ENCODE measurements around the gene F8. TPM values are rescaled to one million over a fixed set of nuclear protein-coding genes. Genes with fewer than 3 reads are reported as not detected.

Gene F8
- total RNA-seq, 2 donors from 2014 or later: 5.5 to 6.0 TPM

DNA sequence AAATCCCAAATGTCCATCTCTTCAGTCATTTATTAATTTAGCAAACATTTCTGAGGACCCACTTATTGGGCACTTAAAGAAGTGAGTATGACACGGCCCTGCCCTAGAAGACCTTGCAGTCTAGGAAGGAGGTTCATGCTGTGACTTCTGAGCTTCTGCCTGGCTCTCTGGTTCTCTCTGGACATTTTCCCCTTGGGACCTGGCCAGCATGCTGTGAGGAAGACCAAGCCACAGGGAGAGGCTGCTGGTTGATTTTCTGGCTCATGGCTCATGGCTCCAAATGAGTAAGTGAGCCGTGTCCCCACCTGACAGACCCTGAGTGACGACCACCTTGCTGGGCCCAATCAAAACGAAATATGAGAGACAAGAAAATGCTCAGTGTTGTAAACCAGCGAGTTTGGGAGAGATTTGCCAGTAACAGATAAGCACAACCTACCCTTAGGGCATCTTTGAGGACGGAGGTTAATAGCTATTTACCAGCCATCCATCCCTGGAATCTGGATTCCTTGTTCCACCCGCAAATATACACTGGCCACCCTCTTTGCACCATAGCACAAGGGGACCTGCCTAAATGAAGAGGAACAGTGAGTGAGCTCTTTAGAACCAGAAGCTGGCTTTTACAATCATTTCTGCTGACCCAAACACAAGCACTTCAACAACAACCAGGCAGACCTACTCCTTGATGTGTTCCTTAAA lies 218.1 kb downstream of the F8 start:
- H3K27ac ChIP-seq (ENCODE audit: low read depth, low read length): no peak overlapping the region
- H3K27me3 Mint-ChIP-seq (ENCODE audit: insufficient read depth): peaks cover 17% of the 10 kb centered on the region
- no peaks in the 10 kb centered on the region for H3K36me3 Mint-ChIP-seq (ENCODE audit: low read depth)

GRCh38 chrX:154802947-154803346 lies 219.6 kb downstream of the F8 start:
- H3K27ac ChIP-seq (ENCODE audit: low read depth, low read length): no peak overlapping the region
- DNase-seq: no peak
- TF ChIP-seq, protein P1, sequence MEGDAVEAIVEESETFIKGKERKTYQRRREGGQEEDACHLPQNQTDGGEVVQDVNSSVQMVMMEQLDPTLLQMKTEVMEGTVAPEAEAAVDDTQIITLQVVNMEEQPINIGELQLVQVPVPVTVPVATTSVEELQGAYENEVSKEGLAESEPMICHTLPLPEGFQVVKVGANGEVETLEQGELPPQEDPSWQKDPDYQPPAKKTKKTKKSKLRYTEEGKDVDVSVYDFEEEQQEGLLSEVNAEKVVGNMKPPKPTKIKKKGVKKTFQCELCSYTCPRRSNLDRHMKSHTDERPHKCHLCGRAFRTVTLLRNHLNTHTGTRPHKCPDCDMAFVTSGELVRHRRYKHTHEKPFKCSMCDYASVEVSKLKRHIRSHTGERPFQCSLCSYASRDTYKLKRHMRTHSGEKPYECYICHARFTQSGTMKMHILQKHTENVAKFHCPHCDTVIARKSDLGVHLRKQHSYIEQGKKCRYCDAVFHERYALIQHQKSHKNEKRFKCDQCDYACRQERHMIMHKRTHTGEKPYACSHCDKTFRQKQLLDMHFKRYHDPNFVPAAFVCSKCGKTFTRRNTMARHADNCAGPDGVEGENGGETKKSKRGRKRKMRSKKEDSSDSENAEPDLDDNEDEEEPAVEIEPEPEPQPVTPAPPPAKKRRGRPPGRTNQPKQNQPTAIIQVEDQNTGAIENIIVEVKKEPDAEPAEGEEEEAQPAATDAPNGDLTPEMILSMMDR (conservative IDR thresholded peaks at IDR 0.05): no peak

More for the DNA sequence above, 218.1 kb downstream of the F8 start:
- peak overlapping the region; percentile 63 for H3K4me3 Mint-ChIP-seq
- peaks cover 7% of the 10 kb centered on the region for H3K4me1 ChIP-seq (ENCODE audit: control insufficient read depth, insufficient read depth, low read length)
- peaks cover 58% of the 10 kb centered on the region for H3K9me3 Mint-ChIP-seq
- peaks cover 26% of the 10 kb centered on the region for H3K4me1 Mint-ChIP-seq
- no peak overlapping the region for H3K27ac Mint-ChIP-seq
- peak overlapping the region; percentile 82 for H3K4me3 ChIP-seq (ENCODE audit: low read length)
- no peak for DNase-seq
- H3K36me3 ChIP-seq (ENCODE audit: control insufficient read depth, insufficient read depth, low read length): no peaks in the 10 kb centered on the region
- 60% methylated on average over 7 of the region's 7 CpGs; no CpG with 5 or more reads in 1 of the 2 experiments for WGBS, 2 experiments (ENCODE audit: insufficient coverage in 1 of 2, insufficient read length in 1 of 2)
- TF ChIP-seq, protein P1 (conservative IDR thresholded peaks at IDR 0.05): no peak
- peak overlapping the region; percentile 11 for H3K9ac ChIP-seq (ENCODE audit: extremely low read depth, low read length, poor library complexity, severe bottlenecking)
- H3K27me3 ChIP-seq (ENCODE audit: control insufficient read depth, insufficient read depth, low read length, poor library complexity, severe bottlenecking): no peaks in the 10 kb centered on the region
- peaks cover 11% of the 10 kb centered on the region for H3K9me3 ChIP-seq (ENCODE audit: control insufficient read depth, low read length)

GRCh38 chrX:154800478-154801210 lies 221.9 kb downstream of the F8 start:
- Mint-ChIP-seq H3K4me1 (peaks cover 30% of the 10 kb centered on the region), H3K9me3 (peaks cover 35% of the 10 kb centered on the region), H3K4me3 (no peak overlapping the region), H3K27me3 (ENCODE audit: insufficient read depth) (peaks cover 19% of the 10 kb centered on the region), H3K27ac (no peak overlapping the region), H3K36me3 (ENCODE audit: low read depth) (no peaks in the 10 kb centered on the region)
- Histone ChIP-seq H3K27ac (ENCODE audit: low read depth, low read length) (no peak overlapping the region), H3K27me3 (ENCODE audit: control insufficient read depth, insufficient read depth, low read length, poor library complexity, severe bottlenecking) (no peaks in the 10 kb centered on the region), H3K36me3 (ENCODE audit: control insufficient read depth, insufficient read depth, low read length) (no peaks in the 10 kb centered on the region), H3K9ac (ENCODE audit: extremely low read depth, low read length, poor library complexity, severe bottlenecking) (no peak overlapping the region), H3K4me3 (ENCODE audit: low read length) (no peak overlapping the region), H3K9me3 (ENCODE audit: control insufficient read depth, low read length) (no peaks in the 10 kb centered on the region), H3K4me1 (ENCODE audit: control insufficient read depth, insufficient read depth, low read length) (peaks cover 7% of the 10 kb centered on the region)
- TF ChIP-seq, protein P1 (conservative IDR thresholded peaks at IDR 0.05): no peak
- DNase-seq: no peak
- 90 to 100% methylated on average over 1 to 8 of the region's 8 CpGs for WGBS, 2 experiments (ENCODE audit: insufficient coverage in 1 of 2, insufficient read length in 1 of 2)

More at GRCh38 chrX:154802947-154803346, 219.6 kb downstream of the F8 start:
- Mint-ChIP-seq H3K27ac (no peak overlapping the region), H3K9me3 (peaks cover 46% of the 10 kb centered on the region), H3K4me1 (peaks cover 29% of the 10 kb centered on the region), H3K27me3 (ENCODE audit: insufficient read depth) (peaks cover 19% of the 10 kb centered on the region), H3K36me3 (ENCODE audit: low read depth) (no peaks in the 10 kb centered on the region), H3K4me3 (no peak overlapping the region)
- Histone ChIP-seq H3K4me3 (ENCODE audit: low read length) (no peak overlapping the region), H3K36me3 (ENCODE audit: control insufficient read depth, insufficient read depth, low read length) (no peaks in the 10 kb centered on the region), H3K4me1 (ENCODE audit: control insufficient read depth, insufficient read depth, low read length) (peaks cover 7% of the 10 kb centered on the region), H3K9ac (ENCODE audit: extremely low read depth, low read length, poor library complexity, severe bottlenecking) (no peak overlapping the region), H3K9me3 (ENCODE audit: control insufficient read depth, low read length) (peaks cover 11% of the 10 kb centered on the region), H3K27me3 (ENCODE audit: control insufficient read depth, insufficient read depth, low read length, poor library complexity, severe bottlenecking) (no peaks in the 10 kb centered on the region)
- whole genome bisulfite sequencing, 2 experiments (ENCODE audit: insufficient coverage in 1 of 2, insufficient read length in 1 of 2): 84% methylated on average over 2 of the region's 2 CpGs; no CpG with 5 or more reads in 1 of the 2 experiments
